Calu3 (cell line): ENCODE results near the gene PPP1R3D. TPM values are rescaled to one million over a fixed set of nuclear protein-coding genes. Genes with fewer than 3 reads are reported as not detected.

ENCODE experiments used
- BruUV-seq: library from RNA; stranded (reverse); fragments of 400-500 nt; replicated peaks from 2 replicates; lab custom pipeline; 2021; lab: Mats Ljungman, UMichigan
- CTCF ChIA-PET: fragments of 300-600 bp; sonication (Branson Sonifier 250); formaldehyde crosslinking; loops from one replicate; lab custom pipeline; 2022; ENCODE audit warnings: antibody characterized with exemption; lab: Charles Lee
- DNase-seq: peaks from one replicate; pipeline ENCODE4 v3.0.0; 2022
- H3K27ac Mint-ChIP-seq: one replicate; pipeline ENCODE4 v1.8.0; 2022; ENCODE audit warnings: mixed read lengths; ENCODE audit not compliant: unreplicated experiment
- H3K27me3 Mint-ChIP-seq: one replicate; pipeline ENCODE4 v1.8.0; 2022; ENCODE audit warnings: mixed read lengths; ENCODE audit not compliant: unreplicated experiment
- H3K36me3 Mint-ChIP-seq: one replicate; pipeline ENCODE4 v1.8.0; 2022; ENCODE audit warnings: mild to moderate bottlenecking, moderate library complexity, mixed read lengths; ENCODE audit not compliant: insufficient read depth, unreplicated experiment
- H3K4me1 Mint-ChIP-seq: one replicate; pipeline ENCODE4 v1.8.0; 2022; ENCODE audit warnings: mild to moderate bottlenecking, low read depth, mixed read lengths; ENCODE audit not compliant: unreplicated experiment
- H3K4me3 Mint-ChIP-seq: one replicate; pipeline ENCODE4 v1.8.0; 2022; ENCODE audit warnings: mild to moderate bottlenecking, low read depth, moderate library complexity, mixed read lengths; ENCODE audit not compliant: unreplicated experiment
- H3K9me3 Mint-ChIP-seq: one replicate; pipeline ENCODE4 v1.8.0; 2022; ENCODE audit warnings: low read depth, mixed read lengths; ENCODE audit not compliant: unreplicated experiment
- CTCF ChIP-seq: fragments of 200-600 bp; IDR thresholded peaks from one replicate; pipeline ENCODE4 v1.8.0; 2022; ENCODE audit warnings: antibody characterized with exemption; ENCODE audit not compliant: unreplicated experiment
- intact Hi-C: fragments of 100-400 bp; cut with micrococcal nuclease; formaldehyde crosslinking; loops from one replicate; pipeline ENCODE4 v1.10.0; 2022; ENCODE audit not compliant: unreplicated experiment
- total RNA-seq: library from RNA; stranded (reverse); gene quantifications from 2 replicates; pipeline ENCODE4 v1.2.3, GENCODE V29; 2022

The PPP1R3D gene
- total RNA-seq, 1 experiment from 2014 or later = 17.9 TPM

- Mint-ChIP-seq H3K27me3 (no peaks in the 10 kb centered on the region), H3K36me3 (peaks cover 27% of the 10 kb centered on the region), H3K4me3 (peak overlapping the region; percentile 85), H3K27ac (no peak overlapping the region), H3K9me3 (no peaks in the 10 kb centered on the region), H3K4me1 (peaks cover 39% of the 10 kb centered on the region)
- intact Hi-C loops = no loop called here
- no peak for TF ChIP-seq CTCF
- no peak for DNase-seq
- no TSS peak for BruUV-seq
- CTCF ChIA-PET = interaction anchor here (1.7 kb wide), 1 partner anchor 40 kb away, joined by 4 read pairs; no protein-coding TSS in a partner anchor
These were observed 7.3 kb downstream of the PPP1R3D start for GRCh38 chr20:59932616-59933295.

GRCh38 chr20:59931511-59932312, 8.4 kb downstream of the PPP1R3D start:
- BruUV-seq = TSS peak; percentile 33
- Mint-ChIP-seq H3K27me3 (no peaks in the 10 kb centered on the region), H3K4me3 (peak overlapping the region; percentile 85), H3K36me3 (peaks cover 27% of the 10 kb centered on the region), H3K9me3 (no peaks in the 10 kb centered on the region), H3K27ac (peak overlapping the region; percentile 78), H3K4me1 (peaks cover 49% of the 10 kb centered on the region)
- DNase-seq = no peak
- intact Hi-C loops = no loop called here
- CTCF ChIA-PET = no interaction called here
- no peak for TF ChIP-seq CTCF

GRCh38 chr20:59925899-59926298, 14.2 kb downstream of the PPP1R3D start:
- no TSS peak for BruUV-seq
- H3K4me3 Mint-ChIP-seq = peak overlapping the region; percentile 43
- H3K27ac Mint-ChIP-seq = peak overlapping the region; percentile 83
- no peaks in the 10 kb centered on the region for H3K9me3 Mint-ChIP-seq
- peaks cover 73% of the 10 kb centered on the region for H3K4me1 Mint-ChIP-seq
- peaks cover 4% of the 10 kb centered on the region for H3K36me3 Mint-ChIP-seq
- CTCF ChIA-PET = interaction anchor here (0.8 to 3.1 kb wide), 6 partner anchors 8 to 95 kb away, joined by 3 to 16 read pairs (median 6); partner anchors contain the start of genes FAM217B and PPP1R3D
- TF ChIP-seq CTCF = no peak
- peak; percentile 50 for DNase-seq
- intact Hi-C loops = no loop called here
- no peaks in the 10 kb centered on the region for H3K27me3 Mint-ChIP-seq

GRCh38 chr20:59925359-59925758, 14.7 kb downstream of the PPP1R3D start:
- no TSS peak for BruUV-seq
- no peak for DNase-seq
- CTCF ChIA-PET = interaction anchor here (0.8 to 3.1 kb wide), 5 partner anchors 9 to 94 kb away, joined by 4 to 16 read pairs (median 7); partner anchors contain the start of genes FAM217B and PPP1R3D
- no peak for TF ChIP-seq CTCF
- H3K27me3 Mint-ChIP-seq = no peaks in the 10 kb centered on the region
- H3K4me3 Mint-ChIP-seq = peak overlapping the region; percentile 43
- peaks cover 73% of the 10 kb centered on the region for H3K4me1 Mint-ChIP-seq
- peaks cover 4% of the 10 kb centered on the region for H3K36me3 Mint-ChIP-seq
- intact Hi-C loops = no loop called here
- no peaks in the 10 kb centered on the region for H3K9me3 Mint-ChIP-seq
- H3K27ac Mint-ChIP-seq = peak overlapping the region; percentile 83
